ENCODE measurements around the gene KLHDC10.

Gene KLHDC10

DNA sequence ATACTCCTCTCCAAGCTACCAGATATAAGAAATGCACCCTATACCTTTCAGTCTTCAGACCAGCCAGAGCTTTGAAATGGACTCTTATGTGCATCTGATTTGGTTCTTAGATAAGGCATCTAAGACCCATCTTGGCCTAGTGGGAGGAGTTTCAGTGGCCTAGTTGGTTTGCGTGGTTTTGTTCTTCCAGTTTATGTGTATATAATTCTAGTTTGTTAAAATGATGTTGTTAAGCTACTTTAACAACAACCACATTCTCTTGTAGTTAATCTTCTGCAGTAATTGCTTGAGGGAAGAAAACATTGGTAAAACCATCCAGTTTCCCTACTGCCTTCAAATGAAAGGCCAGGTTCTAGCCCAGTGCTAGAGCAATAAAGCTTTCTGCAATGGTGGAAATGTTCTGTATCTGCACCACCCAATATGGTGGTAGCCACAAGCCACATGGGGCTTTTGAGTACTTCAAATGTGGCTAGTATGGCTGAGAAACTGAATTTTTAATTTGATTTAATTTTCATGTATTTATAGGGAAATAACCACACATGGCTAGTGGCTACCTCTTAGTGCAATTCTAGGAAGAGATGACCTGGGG lies 66.3 kb downstream of the KLHDC10 start:
- TF ChIP-seq, protein P1, sequence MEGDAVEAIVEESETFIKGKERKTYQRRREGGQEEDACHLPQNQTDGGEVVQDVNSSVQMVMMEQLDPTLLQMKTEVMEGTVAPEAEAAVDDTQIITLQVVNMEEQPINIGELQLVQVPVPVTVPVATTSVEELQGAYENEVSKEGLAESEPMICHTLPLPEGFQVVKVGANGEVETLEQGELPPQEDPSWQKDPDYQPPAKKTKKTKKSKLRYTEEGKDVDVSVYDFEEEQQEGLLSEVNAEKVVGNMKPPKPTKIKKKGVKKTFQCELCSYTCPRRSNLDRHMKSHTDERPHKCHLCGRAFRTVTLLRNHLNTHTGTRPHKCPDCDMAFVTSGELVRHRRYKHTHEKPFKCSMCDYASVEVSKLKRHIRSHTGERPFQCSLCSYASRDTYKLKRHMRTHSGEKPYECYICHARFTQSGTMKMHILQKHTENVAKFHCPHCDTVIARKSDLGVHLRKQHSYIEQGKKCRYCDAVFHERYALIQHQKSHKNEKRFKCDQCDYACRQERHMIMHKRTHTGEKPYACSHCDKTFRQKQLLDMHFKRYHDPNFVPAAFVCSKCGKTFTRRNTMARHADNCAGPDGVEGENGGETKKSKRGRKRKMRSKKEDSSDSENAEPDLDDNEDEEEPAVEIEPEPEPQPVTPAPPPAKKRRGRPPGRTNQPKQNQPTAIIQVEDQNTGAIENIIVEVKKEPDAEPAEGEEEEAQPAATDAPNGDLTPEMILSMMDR (IDR thresholded peaks at IDR 0.05; ENCODE audit: insufficient read depth, low read length, missing control alignments) = no peak
- ChIA-PET POLR2A (no interaction called here), CTCF (no interaction called here)
- no peak for DNase-seq (ENCODE audit: low read depth, low spot score)
- H3K4me3 ChIP-seq (ENCODE audit: low read depth, low read length) = no peak overlapping the region

DNA sequence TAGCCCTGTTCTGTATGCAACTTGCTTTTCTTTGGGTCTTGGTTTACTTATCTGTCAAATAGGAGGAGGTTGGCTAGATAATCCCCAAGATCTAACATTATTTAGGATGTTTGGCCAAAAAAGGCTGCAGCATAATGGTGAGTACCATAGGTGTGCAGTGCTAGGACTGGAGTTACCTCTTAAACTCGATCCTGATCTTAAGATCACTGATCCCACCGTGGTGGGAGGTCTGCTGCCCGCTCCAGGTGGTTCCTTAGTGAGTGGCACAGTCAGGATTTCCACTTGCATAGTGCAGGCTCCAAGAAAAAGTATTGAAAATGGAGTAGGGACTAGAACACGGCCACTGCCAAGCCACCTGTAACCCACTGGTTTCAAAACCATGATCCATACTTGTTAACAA lies 66.9 kb downstream of the KLHDC10 start:
- CTCF ChIA-PET = no interaction called here
- TF ChIP-seq, protein P1 (IDR thresholded peaks at IDR 0.05; ENCODE audit: insufficient read depth, low read length, missing control alignments) = no peak
- POLR2A ChIA-PET = no interaction called here
- H3K4me3 ChIP-seq (ENCODE audit: low read depth, low read length) = no peak overlapping the region
- DNase-seq (ENCODE audit: low read depth, low spot score) = no peak

DNA sequence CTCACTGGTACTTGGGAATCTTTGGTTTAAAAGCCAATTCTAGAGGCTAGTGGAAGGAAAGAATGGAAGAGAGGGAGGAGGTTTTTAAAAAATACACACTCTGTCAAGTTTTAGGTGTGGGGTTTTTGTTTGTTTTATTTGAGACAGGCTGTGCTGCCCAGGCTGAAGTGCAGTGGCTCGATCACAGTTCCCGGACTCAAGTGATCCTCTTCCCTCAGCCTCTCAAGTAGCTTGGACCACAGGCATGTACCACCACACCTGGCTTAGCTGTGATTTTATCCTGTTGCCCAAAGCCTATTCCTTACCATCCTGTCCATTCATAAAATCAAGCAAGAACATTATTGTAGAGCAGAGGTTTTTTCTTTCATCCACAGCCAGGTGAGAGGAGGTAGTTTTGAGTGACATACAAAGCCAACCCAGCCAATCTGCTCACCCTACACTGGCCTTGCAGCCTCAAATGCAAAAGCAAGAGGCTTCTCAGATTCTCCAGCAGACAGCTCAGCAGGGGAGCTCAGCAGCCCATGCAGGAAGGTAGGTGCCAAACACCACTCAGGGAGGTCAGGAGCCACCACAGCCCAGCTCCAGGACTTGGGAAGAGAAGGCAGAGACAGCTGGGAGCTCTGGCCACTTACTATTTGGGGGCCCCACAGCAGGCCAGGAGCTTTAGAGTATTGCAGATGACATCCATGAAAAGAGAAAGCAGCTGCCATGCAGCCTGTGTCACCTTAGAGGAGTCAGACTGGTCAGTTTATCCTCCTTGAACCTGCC lies 69.0 kb downstream of the KLHDC10 start:
- TF ChIP-seq, protein P1 (IDR thresholded peaks at IDR 0.05; ENCODE audit: insufficient read depth, low read length, missing control alignments) = no peak
- DNase-seq (ENCODE audit: low read depth, low spot score) = no peak
- H3K4me3 ChIP-seq (ENCODE audit: low read depth, low read length) = no peak overlapping the region
- ChIA-PET CTCF (interaction anchor here (1.2 kb wide), 1 partner anchor 68 kb away, joined by 3 read pairs; no protein-coding TSS in a partner anchor), POLR2A (interaction anchor here (0.6 to 0.7 kb wide), 2 partner anchors 54 to 613 kb away, joined by 3 to 4 read pairs; no protein-coding TSS in a partner anchor)

DNA sequence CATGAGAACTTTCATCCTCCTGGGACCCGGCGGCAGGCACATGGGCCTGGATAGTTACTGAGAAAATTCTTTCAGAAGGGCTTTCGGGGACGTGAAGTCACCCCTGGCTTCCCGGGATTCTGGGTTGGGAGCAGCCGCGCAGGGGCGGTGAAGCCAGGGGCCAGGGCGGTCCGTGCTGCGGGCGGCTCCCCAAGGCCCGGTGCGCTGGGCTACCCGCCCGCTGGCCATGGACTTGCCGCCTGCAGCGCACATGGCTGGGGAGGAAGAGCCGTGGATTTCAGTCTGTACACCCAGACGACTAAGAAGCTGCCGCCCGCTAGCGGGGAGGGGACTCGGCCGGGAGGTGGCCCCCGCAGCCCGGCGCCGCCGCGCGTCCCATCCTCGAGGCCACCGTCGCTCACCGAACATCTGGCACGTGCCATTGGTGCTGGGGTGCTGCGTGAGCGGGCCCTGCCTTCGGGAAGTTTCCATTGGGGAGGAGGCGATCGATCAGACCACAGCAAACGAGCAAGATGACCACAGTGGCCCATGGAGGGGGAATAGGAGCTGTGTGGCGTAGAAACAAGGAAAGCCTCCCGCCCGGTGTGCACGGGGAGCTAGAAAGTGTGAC lies 70.3 kb downstream of the KLHDC10 start:
- POLR2A ChIA-PET = no interaction called here
- DNase-seq (ENCODE audit: low read depth, low spot score) = no peak
- H3K4me3 ChIP-seq (ENCODE audit: low read depth, low read length) = no peak overlapping the region
- CTCF ChIA-PET = interaction anchor here (0.8 to 1.1 kb wide), 2 partner anchors 8 to 13 kb away, joined by 3 read pairs; no protein-coding TSS in a partner anchor
- TF ChIP-seq, protein P1 (IDR thresholded peaks at IDR 0.05; ENCODE audit: insufficient read depth, low read length, missing control alignments) = no peak

DNA sequence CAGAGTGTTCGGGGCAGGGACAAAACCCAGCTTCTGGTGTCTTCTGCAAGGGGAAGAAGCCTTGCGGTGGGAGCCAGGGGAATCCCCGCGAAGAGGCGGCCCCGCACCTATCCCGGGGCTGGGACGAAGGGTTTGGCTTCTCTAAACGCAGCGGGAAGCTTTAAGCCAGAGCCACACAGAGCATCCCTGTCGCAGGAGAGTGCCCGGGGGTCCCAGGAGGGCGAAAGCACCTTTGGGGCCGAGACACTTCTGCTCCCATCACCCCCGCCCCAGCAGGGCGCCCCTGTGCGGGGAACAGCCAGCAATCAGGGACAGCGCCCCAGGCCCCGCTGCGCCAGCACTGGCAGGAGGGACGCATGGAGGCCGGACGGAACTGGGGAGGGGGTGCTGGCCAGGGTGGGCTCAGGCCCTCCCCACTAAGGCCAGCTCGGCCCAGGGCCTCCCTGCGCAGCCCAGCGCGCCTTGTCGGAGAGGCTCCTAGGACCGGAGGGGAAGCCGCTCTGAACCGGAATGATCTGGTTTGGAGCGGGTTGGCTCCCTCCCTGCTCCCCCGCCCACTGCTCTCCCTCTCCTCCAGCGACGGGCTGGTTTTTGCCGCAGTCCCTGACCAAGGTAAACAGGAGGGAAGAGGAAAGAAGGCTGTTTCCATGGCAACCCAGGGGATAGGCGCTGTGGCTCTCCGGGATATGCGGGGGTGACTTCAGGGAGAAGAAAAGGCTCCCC lies 71.0 kb downstream of the KLHDC10 start:
- ChIA-PET CTCF (interaction anchor here (0.8 to 1.1 kb wide), 2 partner anchors 8 to 14 kb away, joined by 3 read pairs; no protein-coding TSS in a partner anchor), POLR2A (no interaction called here)
- H3K4me3 ChIP-seq (ENCODE audit: low read depth, low read length) = no peak overlapping the region; the same call in none of the 2 replicates
- no peak for DNase-seq (ENCODE audit: low read depth, low spot score)
- TF ChIP-seq, protein P1 (IDR thresholded peaks at IDR 0.05; ENCODE audit: insufficient read depth, low read length, missing control alignments) = no peak
